Panc1 (cell line): ENCODE data around the gene GPSM1.

Experiments
- POLR2AphosphoS5 ChIP-seq: IDR thresholded peaks from 2 replicates; pipeline ENCODE4 v1.6.1; 2012; ENCODE audit warnings: mild to moderate bottlenecking, low read depth, low read length, moderate library complexity
- SIN3A ChIP-seq: IDR thresholded peaks from 2 replicates; pipeline ENCODE4 v1.6.1; 2012; ENCODE audit warnings: low read depth, mild to moderate bottlenecking, low read length, moderate library complexity, borderline replicate concordance; ENCODE audit not compliant: insufficient read depth
- TCF7L2 ChIP-seq: IDR thresholded peaks from 2 replicates; pipeline ENCODE4 v1.6.1; 2011; ENCODE audit warnings: mild to moderate bottlenecking, low read depth, low read length, inconsistent platforms
- TF ChIP-seq, protein P1 (sequence below): fragments of 450-650 bp; IDR thresholded peaks from 2 replicates; pipeline ENCODE4 v1.5.1; 2017; ENCODE audit warnings: mild to moderate bottlenecking

DNA sequence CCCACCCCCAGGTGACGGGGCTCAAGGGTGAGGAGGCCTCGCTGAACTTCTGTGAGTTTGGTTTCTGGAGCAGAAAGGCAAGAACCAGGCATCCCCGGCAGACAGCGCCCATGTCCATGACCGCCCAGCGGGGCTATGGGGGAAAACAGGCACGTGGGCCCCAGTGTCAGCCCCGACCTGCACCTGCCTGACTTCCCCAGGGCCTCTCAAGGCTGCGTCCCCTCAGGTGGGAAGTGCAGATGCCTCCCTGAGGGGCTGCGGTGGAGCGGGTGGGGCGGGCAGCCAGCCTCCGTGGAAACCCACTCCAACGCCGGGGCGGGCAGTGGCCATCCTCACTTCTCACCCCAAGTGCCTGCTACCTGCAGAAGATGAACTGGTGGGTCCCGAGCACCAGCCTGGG is 53.0 kb downstream of the GPSM1 start:
- no peak for TF ChIP-seq POLR2AphosphoS5
- TF ChIP-seq, protein P1, sequence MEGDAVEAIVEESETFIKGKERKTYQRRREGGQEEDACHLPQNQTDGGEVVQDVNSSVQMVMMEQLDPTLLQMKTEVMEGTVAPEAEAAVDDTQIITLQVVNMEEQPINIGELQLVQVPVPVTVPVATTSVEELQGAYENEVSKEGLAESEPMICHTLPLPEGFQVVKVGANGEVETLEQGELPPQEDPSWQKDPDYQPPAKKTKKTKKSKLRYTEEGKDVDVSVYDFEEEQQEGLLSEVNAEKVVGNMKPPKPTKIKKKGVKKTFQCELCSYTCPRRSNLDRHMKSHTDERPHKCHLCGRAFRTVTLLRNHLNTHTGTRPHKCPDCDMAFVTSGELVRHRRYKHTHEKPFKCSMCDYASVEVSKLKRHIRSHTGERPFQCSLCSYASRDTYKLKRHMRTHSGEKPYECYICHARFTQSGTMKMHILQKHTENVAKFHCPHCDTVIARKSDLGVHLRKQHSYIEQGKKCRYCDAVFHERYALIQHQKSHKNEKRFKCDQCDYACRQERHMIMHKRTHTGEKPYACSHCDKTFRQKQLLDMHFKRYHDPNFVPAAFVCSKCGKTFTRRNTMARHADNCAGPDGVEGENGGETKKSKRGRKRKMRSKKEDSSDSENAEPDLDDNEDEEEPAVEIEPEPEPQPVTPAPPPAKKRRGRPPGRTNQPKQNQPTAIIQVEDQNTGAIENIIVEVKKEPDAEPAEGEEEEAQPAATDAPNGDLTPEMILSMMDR = no peak
- no peak for TF ChIP-seq TCF7L2
- no peak for TF ChIP-seq SIN3A
